Memory B cell (primary cell): Measurements from ENCODE around the gene NRXN3.

Experiments used
- ATAC-seq: fragments of 150-1000 bp; cut with Tn5 transposase; 2 replicates; pipeline ENCODE4 v1.10.0; 2021; ENCODE audit warnings: low read depth, mild to moderate bottlenecking, moderate library complexity
- DNase-seq, 2 donors: peaks; one replicate each; pipeline ENCODE4 v3.0.0; 2022; ENCODE audit warnings: low spot score in 2 of 2
- H3K27ac Mint-ChIP-seq: one replicate; pipeline ENCODE4 v1.8.0; 2022; ENCODE audit warnings: mild to moderate bottlenecking, moderate library complexity, mixed read lengths
- H3K27me3 Mint-ChIP-seq: one replicate; pipeline ENCODE4 v1.8.0; 2022; ENCODE audit warnings: mixed read lengths
- H3K36me3 Mint-ChIP-seq: one replicate; pipeline ENCODE4 v1.8.0; 2022; ENCODE audit warnings: mild to moderate bottlenecking, mixed read lengths
- H3K4me1 Mint-ChIP-seq: one replicate; pipeline ENCODE4 v1.8.0; 2022; ENCODE audit warnings: mixed read lengths
- H3K4me3 Mint-ChIP-seq: one replicate; pipeline ENCODE4 v1.8.0; 2022; ENCODE audit warnings: mild to moderate bottlenecking, moderate library complexity, mixed read lengths
- H3K9me3 Mint-ChIP-seq: one replicate; pipeline ENCODE4 v1.8.0; 2022; ENCODE audit warnings: mixed read lengths

Gene NRXN3

GRCh38 chr14:79598339-79598738, 1428.2 kb downstream of the NRXN3 start:
- ATAC-seq = no peak
- H3K27ac Mint-ChIP-seq = no peak overlapping the region
- H3K4me1 Mint-ChIP-seq = no peaks in the 10 kb centered on the region
- no peaks in the 10 kb centered on the region for H3K27me3 Mint-ChIP-seq
- DNase-seq = no peak
- H3K4me3 Mint-ChIP-seq = no peak overlapping the region
- peaks cover 4% of the 10 kb centered on the region for H3K9me3 Mint-ChIP-seq
- no peaks in the 10 kb centered on the region for H3K36me3 Mint-ChIP-seq

GRCh38 chr14:79599239-79599638, 1429.1 kb downstream of the NRXN3 start:
- H3K36me3 Mint-ChIP-seq = no peaks in the 10 kb centered on the region
- H3K4me3 Mint-ChIP-seq = no peak overlapping the region
- H3K27me3 Mint-ChIP-seq = no peaks in the 10 kb centered on the region
- H3K4me1 Mint-ChIP-seq = no peaks in the 10 kb centered on the region
- H3K27ac Mint-ChIP-seq = no peak overlapping the region
- DNase-seq = no peak
- no peak for ATAC-seq
- peaks cover 4% of the 10 kb centered on the region for H3K9me3 Mint-ChIP-seq

GRCh38 chr14:79600406-79600805, 1430.2 kb downstream of the NRXN3 start:
- no peak overlapping the region for H3K27ac Mint-ChIP-seq
- ATAC-seq (no peak), DNase-seq (no peak)
- H3K4me3 Mint-ChIP-seq = no peak overlapping the region
- H3K9me3 Mint-ChIP-seq = peaks cover 4% of the 10 kb centered on the region
- H3K27me3 Mint-ChIP-seq = no peaks in the 10 kb centered on the region
- no peaks in the 10 kb centered on the region for H3K36me3 Mint-ChIP-seq
- no peaks in the 10 kb centered on the region for H3K4me1 Mint-ChIP-seq

- no peaks in the 10 kb centered on the region for H3K27me3 Mint-ChIP-seq
Measured at GRCh38 chr14:79601579-79601978, 1431.4 kb downstream of the NRXN3 start.

GRCh38 chr14:79602045-79602444, 1431.9 kb downstream of the NRXN3 start:
- no peak for ATAC-seq
- no peaks in the 10 kb centered on the region for H3K27me3 Mint-ChIP-seq

More at GRCh38 chr14:79601579-79601978, 1431.4 kb downstream of the NRXN3 start:
- no peak overlapping the region for H3K27ac Mint-ChIP-seq
- no peak overlapping the region for H3K4me3 Mint-ChIP-seq
- DNase-seq = no peak
- ATAC-seq = no peak
- no peaks in the 10 kb centered on the region for H3K36me3 Mint-ChIP-seq
- peaks cover 2% of the 10 kb centered on the region for H3K9me3 Mint-ChIP-seq
- H3K4me1 Mint-ChIP-seq = no peaks in the 10 kb centered on the region

GRCh38 chr14:79602742-79603141, 1432.6 kb downstream of the NRXN3 start:
- DNase-seq = no peak
- Mint-ChIP-seq H3K36me3 (no peaks in the 10 kb centered on the region), H3K27ac (no peak overlapping the region), H3K4me3 (no peak overlapping the region), H3K9me3 (no peaks in the 10 kb centered on the region), H3K4me1 (no peaks in the 10 kb centered on the region), H3K27me3 (no peaks in the 10 kb centered on the region)
- no peak for ATAC-seq

More at GRCh38 chr14:79602045-79602444, 1431.9 kb downstream of the NRXN3 start:
- Mint-ChIP-seq H3K4me1 (no peaks in the 10 kb centered on the region), H3K27ac (no peak overlapping the region), H3K36me3 (no peaks in the 10 kb centered on the region), H3K4me3 (no peak overlapping the region), H3K9me3 (no peaks in the 10 kb centered on the region)
- DNase-seq = no peak

GRCh38 chr14:79605849-79606248, 1435.7 kb downstream of the NRXN3 start:
- Mint-ChIP-seq H3K4me1 (no peaks in the 10 kb centered on the region), H3K9me3 (peaks cover 2% of the 10 kb centered on the region), H3K36me3 (no peaks in the 10 kb centered on the region), H3K27ac (no peak overlapping the region), H3K27me3 (no peaks in the 10 kb centered on the region), H3K4me3 (no peak overlapping the region)
- ATAC-seq = no peak
- DNase-seq = no peak

GRCh38 chr14:79608446-79608845, 1438.3 kb downstream of the NRXN3 start:
- H3K4me3 Mint-ChIP-seq = no peak overlapping the region
- no peak overlapping the region for H3K27ac Mint-ChIP-seq
- H3K36me3 Mint-ChIP-seq = no peaks in the 10 kb centered on the region
- DNase-seq (no peak), ATAC-seq (no peak)
- peaks cover 2% of the 10 kb centered on the region for H3K9me3 Mint-ChIP-seq
- H3K4me1 Mint-ChIP-seq = no peaks in the 10 kb centered on the region
- no peaks in the 10 kb centered on the region for H3K27me3 Mint-ChIP-seq

- ATAC-seq = no peak
- Mint-ChIP-seq H3K4me3 (no peak overlapping the region), H3K4me1 (no peaks in the 10 kb centered on the region), H3K27me3 (no peaks in the 10 kb centered on the region), H3K9me3 (peaks cover 4% of the 10 kb centered on the region), H3K27ac (no peak overlapping the region), H3K36me3 (no peaks in the 10 kb centered on the region)
- no peak for DNase-seq
Measured at GRCh38 chr14:79613625-79614024, 1443.5 kb downstream of the NRXN3 start.

GRCh38 chr14:79614448-79614847, 1444.3 kb downstream of the NRXN3 start:
- DNase-seq (no peak), ATAC-seq (no peak)
- no peak overlapping the region for H3K27ac Mint-ChIP-seq
- H3K36me3 Mint-ChIP-seq = no peaks in the 10 kb centered on the region
- H3K9me3 Mint-ChIP-seq = peaks cover 4% of the 10 kb centered on the region
- no peak overlapping the region for H3K4me3 Mint-ChIP-seq
- H3K4me1 Mint-ChIP-seq = no peaks in the 10 kb centered on the region
- H3K27me3 Mint-ChIP-seq = no peaks in the 10 kb centered on the region

- H3K27me3 Mint-ChIP-seq = no peaks in the 10 kb centered on the region
- no peaks in the 10 kb centered on the region for H3K4me1 Mint-ChIP-seq
- no peak overlapping the region for H3K27ac Mint-ChIP-seq
- H3K9me3 Mint-ChIP-seq = peaks cover 5% of the 10 kb centered on the region
- ATAC-seq (no peak), DNase-seq (no peak)
- H3K36me3 Mint-ChIP-seq = no peaks in the 10 kb centered on the region
- H3K4me3 Mint-ChIP-seq = no peak overlapping the region
Measured at GRCh38 chr14:79627058-79627457, 1456.9 kb downstream of the NRXN3 start.

- H3K27ac Mint-ChIP-seq = no peak overlapping the region
- H3K36me3 Mint-ChIP-seq = no peaks in the 10 kb centered on the region
- H3K4me3 Mint-ChIP-seq = no peak overlapping the region
- no peaks in the 10 kb centered on the region for H3K27me3 Mint-ChIP-seq
- DNase-seq (no peak), ATAC-seq (no peak)
- peaks cover 6% of the 10 kb centered on the region for H3K9me3 Mint-ChIP-seq
- H3K4me1 Mint-ChIP-seq = no peaks in the 10 kb centered on the region
Measured at GRCh38 chr14:79629411-79630287, 1459.5 kb downstream of the NRXN3 start.

GRCh38 chr14:79630288-79630960, 1460.3 kb downstream of the NRXN3 start:
- Mint-ChIP-seq H3K9me3 (peaks cover 5% of the 10 kb centered on the region), H3K36me3 (no peaks in the 10 kb centered on the region), H3K27me3 (no peaks in the 10 kb centered on the region), H3K4me3 (no peak overlapping the region), H3K27ac (no peak overlapping the region), H3K4me1 (no peaks in the 10 kb centered on the region)
- ATAC-seq (no peak), DNase-seq (no peak)

GRCh38 chr14:79631276-79631675, 1461.1 kb downstream of the NRXN3 start:
- no peak for DNase-seq

More at GRCh38 chr14:79631276-79631675, 1461.1 kb downstream of the NRXN3 start:
- Mint-ChIP-seq H3K27me3 (no peaks in the 10 kb centered on the region), H3K4me3 (no peak overlapping the region), H3K36me3 (no peaks in the 10 kb centered on the region), H3K4me1 (no peaks in the 10 kb centered on the region), H3K9me3 (peaks cover 5% of the 10 kb centered on the region), H3K27ac (no peak overlapping the region)
- ATAC-seq = no peak
